ENCODE data around the gene PTPN23.
"Not testable (repeated sequence)": the region's sequence is repeated elsewhere in the genome, so short reads cannot be mapped to it uniquely, and the experiment has no call there.

The PTPN23 gene, protein sequence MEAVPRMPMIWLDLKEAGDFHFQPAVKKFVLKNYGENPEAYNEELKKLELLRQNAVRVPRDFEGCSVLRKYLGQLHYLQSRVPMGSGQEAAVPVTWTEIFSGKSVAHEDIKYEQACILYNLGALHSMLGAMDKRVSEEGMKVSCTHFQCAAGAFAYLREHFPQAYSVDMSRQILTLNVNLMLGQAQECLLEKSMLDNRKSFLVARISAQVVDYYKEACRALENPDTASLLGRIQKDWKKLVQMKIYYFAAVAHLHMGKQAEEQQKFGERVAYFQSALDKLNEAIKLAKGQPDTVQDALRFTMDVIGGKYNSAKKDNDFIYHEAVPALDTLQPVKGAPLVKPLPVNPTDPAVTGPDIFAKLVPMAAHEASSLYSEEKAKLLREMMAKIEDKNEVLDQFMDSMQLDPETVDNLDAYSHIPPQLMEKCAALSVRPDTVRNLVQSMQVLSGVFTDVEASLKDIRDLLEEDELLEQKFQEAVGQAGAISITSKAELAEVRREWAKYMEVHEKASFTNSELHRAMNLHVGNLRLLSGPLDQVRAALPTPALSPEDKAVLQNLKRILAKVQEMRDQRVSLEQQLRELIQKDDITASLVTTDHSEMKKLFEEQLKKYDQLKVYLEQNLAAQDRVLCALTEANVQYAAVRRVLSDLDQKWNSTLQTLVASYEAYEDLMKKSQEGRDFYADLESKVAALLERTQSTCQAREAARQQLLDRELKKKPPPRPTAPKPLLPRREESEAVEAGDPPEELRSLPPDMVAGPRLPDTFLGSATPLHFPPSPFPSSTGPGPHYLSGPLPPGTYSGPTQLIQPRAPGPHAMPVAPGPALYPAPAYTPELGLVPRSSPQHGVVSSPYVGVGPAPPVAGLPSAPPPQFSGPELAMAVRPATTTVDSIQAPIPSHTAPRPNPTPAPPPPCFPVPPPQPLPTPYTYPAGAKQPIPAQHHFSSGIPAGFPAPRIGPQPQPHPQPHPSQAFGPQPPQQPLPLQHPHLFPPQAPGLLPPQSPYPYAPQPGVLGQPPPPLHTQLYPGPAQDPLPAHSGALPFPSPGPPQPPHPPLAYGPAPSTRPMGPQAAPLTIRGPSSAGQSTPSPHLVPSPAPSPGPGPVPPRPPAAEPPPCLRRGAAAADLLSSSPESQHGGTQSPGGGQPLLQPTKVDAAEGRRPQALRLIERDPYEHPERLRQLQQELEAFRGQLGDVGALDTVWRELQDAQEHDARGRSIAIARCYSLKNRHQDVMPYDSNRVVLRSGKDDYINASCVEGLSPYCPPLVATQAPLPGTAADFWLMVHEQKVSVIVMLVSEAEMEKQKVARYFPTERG (N-terminal part only)
- total RNA-seq = 24.9 to 30.1 reads per million in 2 donors

DNA sequence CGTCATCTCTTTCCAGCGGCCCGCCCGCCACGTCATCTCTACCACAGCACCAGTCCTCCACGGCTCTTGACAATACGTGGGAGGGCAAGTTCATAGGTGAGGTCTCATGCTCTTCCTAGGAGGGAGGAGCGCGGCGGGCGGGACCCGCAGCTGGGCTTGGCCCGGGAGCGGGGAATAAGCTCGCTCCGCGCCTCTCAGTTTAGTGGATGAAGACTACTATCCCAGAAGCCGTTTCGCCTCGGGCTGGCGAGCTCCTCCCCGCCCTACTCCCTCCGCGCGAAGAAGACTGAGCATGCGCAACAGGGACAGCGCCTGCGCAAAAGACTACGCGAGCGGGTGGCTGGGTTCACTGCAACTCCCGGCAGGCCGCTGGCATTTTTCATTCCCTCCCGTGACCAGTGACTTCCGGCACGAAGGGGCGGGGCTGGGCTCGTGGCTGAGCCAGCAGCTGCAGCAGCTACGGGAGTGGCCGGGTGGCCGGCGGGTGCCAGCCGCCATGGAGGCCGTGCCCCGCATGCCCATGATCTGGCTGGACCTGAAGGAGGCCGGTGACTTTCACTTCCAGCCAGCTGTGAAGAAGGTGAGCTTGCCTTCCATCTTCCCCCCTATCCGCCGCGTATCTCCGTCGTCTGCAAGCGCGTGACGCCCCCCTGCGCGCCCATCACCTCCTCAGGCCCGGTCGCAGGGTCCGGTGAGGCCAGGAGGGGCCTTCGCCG lies at the start of gene PTPN23:
PTPN23 (plus strand) TSS at position 421 of the 716 bp plus-strand sequence; CDS start at position 497, 76 bp downstream.
- DNase-seq = peak; percentile 97

DNA sequence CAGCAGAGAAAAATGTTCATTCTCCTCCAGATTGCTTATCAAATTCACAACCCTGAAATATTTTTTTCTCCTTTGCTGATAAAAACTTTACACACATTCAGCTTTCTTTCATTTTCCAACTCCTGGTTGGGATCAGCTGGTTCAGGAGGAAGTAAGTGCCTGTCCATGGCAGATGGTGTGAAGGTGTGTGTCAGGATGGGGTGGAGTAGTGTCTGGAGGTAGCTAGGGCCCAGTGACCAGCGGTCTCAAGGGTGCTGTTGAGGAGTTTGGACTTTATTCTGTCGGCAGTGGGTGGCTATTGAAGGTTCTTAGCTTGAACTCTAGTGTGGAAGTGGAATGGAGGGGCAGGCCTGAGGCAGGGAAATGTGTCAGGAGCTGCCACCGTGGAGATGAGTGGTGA lies 46.9 kb upstream of the PTPN23 start:
- DNase-seq = no peak

DNA sequence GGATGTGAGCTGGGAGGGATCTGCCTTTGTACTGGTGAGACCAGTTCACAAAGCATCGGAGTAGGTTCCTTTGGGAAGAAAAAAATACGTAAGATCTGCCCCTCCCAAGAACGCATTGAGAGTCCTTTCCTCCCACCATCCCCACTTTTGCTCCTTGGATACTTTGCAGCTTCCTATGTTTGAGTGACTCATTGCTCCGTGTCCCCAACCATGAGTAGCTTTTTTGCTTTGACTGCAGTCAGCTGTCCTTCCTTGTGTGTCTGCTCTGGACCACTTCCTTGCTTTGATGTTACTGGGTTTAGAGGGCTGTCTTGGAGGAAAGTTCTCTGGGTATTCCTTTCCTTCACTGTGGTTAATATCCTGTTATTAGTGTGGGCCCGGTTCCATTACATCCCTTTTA lies 43.2 kb upstream of the PTPN23 start:
- no peak for DNase-seq

DNA sequence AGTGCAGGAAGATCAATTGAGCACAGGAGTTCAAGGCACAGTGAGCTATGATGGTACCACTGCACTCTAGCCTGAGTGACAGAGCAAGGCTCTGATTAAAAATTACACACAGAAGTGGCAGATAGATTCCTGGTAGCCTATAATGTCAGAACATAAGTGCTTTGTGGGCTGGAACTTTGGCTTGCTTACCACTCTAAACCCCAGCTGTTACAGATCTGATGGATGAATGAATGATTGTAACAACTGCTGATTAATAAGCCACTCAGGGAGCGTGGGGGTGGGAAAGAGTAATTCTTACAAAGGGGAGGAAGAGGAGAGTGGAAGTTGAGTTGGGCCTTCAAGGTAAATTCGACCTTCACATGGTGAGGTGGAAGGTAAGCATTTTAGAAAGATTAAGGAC lies 40.9 kb upstream of the PTPN23 start:
- DNase-seq = no peak

DNA sequence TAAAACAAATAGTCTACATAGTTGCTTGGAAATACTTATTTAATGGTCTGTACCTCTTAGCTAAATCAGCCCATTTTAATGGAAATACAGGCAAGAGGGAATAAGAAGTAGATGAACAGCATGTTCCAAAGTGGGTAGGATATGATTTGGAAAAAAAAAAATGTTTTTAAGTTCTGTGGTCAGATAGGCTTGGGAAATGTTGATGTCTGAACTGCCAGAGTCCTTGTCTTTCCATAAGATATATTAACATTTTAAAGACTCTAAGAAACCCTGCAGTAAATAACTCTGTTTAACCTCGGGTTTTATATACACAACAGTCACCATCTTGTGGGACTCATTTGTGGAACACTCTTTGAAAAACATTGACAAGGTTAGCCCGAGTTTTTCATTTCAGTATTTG lies 40.0 kb upstream of the PTPN23 start:
- no peak for DNase-seq

DNA sequence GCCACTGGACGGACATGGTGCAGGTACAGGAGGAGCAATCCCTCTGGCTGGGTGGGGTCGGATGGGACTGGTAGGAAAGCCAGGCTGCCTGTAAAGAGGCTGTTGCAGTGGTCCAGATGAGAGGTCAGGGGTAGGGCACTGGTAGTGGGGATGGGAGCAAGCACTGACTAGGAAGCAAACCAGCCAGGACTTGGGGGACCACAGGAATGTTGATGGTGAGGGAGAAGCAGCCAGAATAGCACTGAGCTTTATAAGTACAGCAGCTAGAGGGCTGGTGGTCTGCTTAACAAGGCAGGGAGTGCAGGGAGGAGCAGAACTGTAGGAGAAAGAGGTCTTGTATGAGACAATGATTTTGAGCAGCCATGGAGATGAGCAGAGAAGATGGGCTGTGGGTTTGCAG lies 38.7 kb upstream of the PTPN23 start:
- DNase-seq = no peak

DNA sequence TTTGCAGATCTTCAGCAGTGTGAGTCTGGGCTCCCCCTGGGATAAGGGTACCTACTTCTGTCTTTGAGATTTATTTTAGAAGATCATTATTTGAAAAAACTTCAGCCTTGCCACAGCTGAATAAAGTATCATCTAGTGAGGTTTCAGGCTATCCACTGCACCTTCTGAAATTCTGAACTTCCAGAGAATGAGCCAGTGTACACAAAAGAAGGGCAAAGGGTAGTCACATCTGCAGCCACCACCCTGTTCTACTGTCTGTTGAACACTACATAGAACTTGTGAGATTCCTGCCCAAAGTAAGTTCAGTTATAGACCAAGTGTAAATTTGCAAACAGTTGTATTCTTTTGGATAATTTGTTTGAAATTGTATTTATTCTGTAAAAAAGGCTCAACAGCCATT lies 38.0 kb upstream of the PTPN23 start:
- no peak for DNase-seq

DNA sequence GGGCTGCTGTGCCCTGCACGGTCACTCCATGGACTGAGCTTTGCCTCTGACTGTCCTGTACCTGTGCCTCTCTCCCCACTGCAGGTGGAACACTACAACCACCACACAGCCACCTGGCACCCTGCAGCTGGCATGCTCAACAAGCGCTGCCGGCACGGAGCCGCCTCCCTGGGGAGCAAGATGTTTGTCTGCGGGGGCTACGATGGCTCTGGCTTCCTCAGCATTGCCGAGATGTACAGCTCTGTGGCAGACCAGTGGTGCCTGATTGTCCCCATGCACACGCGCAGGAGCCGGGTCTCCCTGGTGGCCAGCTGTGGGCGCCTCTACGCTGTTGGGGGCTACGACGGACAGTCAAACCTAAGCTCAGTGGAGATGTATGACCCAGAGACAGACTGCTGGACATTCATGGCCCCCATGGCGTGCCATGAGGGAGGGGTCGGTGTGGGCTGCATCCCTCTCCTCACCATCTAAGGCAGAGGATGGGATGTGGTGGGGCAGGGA lies 37.3 kb upstream of the PTPN23 start:
- DNase-seq = no peak

DNA sequence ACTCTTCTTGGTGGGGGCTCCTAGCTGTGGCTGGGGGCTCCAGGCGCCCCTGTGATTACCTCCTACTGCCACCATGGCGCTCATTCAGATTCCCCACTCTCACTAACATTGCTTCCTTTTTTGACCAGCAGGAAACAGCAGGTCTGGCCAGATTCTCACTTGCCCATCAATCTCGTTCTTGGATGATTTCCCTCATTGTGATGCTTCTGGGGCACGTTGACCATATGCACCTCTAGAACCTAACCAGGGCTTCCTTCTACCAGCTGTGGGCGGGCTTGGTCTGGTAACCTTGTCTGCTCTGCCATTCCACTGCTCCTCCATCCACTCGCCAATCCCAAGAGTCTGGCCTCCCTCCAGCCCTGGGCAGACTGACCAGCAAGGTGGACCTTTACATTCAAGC lies 35.9 kb upstream of the PTPN23 start:
- no peak for DNase-seq

DNA sequence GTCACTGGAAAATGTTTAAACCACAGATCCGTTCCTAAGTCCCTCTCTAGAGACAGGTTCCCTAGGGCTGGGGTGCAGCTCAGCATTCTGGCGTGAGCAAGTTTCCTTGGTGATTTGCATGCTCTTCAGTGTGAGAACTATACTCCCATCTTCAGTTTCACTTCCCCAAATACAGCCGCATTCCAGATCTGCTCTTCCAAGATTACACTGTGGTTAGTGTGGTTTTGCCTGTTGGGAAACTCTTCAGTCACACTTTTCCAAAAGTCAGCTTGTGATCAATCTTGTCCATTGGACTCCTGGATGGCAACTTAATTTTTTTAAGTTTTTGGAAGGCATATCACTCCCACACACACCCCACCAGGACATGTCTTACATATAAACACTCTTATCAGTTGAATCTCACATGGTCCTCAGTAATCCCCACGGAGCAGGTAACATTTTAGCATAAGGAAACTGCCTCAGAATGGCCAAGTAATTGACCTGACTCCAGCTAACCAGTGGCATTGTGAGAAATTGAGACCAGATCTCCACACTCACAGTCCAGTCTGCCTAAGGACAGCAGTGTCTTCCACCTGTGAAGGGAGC lies 33.5 kb upstream of the PTPN23 start:
- no peak for DNase-seq

DNA sequence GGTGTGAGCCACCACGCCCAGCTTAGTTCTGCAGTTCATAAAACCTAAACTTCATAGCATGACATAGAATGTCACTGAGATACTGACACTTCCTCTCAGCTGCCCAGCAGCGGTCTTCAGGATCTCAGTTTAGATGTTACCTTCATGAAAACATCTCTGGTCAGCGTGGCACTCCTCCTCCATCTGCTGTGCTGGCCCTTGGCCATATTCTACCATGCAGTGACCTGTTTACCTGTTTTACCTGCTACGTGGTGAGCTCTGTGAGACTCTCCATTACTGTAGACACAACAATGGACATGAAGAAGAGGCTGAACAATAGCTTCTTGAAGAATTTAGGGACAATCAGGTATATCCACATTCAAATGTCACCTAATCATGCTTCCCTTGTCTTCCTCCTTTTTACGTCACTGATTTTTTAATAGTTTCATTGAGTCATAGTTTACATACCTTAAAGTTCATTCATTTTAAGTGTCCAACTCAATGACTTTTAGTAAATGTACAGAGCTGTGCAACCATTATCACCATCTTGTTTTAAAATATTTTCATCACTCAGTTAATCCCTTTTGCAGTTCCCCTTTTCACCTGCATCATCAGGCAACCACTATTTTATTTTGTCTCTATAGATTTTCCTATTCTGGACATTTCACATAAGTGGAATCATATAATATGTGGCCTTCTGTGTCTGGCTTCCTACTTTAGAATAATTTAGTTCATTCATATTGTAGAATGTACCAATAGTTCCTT lies 32.2 kb upstream of the PTPN23 start:
- no peak for DNase-seq

DNA sequence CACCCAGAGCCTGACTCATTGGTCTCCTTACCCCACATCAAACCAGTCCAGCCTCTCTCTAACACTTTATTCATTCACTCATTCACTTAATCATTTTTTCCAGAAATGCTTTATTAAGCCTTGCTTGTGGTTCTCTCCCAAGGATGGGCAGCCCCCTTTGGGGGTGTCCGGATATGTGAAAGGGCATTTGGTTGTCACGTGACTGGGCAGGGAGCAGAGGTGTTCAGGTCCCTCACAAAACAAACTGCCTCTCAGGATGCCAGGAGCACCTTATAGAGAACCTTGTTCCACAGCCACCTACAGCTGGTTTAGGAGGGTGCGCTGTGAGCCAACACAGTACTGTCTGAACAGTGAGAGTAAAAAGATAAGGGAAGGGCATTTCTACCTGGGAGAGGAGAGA lies 25.8 kb upstream of the PTPN23 start:
- no peak for DNase-seq

DNA sequence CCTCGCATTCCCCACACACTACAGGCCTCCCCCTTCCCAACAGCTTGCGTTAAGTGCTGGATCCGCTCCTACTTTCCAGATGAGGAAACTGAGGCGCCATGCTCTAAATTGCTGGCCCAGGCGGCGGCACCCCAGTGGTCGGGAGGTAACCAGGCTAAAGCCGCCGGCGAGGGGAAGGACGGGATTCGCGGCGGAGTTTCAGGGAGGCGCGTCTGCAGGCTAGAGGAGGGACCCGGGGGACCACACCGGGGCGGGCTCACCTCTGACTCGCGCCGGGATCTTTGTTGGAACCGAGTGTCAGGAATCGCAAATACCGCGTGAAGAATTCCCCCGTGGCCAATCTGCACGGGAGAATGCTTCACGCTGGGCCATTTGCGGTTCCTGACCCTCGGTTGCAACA lies 24.6 kb upstream of the PTPN23 start:
- no peak for DNase-seq

DNA sequence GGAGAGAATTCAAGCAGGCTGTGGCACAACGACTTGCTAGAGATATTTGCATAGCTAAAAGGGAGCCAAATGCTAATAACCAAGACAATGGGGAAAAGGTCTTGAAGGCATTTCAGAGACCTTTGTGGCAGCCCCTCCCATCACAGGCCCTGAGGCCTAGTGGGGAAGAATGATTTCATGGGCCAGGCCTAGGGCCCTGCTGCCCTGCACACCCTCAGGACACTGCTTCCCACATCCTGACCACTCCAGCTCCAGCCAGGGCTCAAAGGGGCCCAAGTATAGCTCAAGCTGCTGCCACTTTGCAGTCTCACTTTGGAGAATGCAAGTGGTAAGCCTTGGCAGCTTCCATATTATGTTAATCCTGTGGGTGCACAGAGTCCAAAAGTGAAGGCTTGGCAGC lies 21.5 kb upstream of the PTPN23 start:
- no peak for DNase-seq

DNA sequence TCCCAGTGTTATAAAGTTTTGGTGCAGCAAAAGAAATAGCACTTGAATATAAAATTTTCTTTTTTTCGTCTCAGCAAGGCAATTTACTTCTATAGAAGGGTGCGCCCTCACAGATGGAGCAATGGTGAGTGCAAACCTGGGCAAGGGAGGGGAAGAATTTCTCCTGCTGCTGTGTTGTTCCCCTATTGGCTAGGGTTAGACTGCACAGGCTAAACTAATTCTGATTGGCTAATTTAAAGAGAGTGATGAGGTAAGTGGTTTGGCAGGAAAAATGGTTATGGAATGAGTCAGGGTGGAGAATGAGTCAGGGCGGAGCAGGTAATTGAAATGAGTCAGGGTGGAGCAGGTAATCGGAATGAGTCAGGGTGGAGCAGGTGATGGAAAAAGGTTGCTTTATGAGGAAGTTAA lies 20.7 kb upstream of the PTPN23 start:
- DNase-seq = not testable (repeated sequence)

DNA sequence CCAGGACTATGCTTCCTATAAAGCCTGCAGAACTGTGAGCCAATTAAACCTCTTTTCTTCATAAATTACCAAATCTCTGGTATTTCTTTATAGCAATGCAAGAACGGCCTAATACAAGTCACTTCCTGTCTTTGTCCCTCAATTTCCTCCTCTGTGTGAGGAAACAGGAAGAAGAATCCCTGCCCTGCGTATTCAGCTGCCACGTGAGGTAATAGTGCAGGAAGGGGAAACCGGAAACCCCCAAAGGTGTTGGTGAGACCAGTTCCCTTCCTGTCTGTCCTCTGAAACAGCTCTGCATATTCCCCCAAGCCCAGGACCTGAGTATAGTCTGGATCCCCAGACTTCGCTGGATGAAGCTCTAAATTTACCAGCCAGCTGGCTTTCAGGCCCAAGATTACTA lies 18.1 kb upstream of the PTPN23 start:
- DNase-seq = no peak

DNA sequence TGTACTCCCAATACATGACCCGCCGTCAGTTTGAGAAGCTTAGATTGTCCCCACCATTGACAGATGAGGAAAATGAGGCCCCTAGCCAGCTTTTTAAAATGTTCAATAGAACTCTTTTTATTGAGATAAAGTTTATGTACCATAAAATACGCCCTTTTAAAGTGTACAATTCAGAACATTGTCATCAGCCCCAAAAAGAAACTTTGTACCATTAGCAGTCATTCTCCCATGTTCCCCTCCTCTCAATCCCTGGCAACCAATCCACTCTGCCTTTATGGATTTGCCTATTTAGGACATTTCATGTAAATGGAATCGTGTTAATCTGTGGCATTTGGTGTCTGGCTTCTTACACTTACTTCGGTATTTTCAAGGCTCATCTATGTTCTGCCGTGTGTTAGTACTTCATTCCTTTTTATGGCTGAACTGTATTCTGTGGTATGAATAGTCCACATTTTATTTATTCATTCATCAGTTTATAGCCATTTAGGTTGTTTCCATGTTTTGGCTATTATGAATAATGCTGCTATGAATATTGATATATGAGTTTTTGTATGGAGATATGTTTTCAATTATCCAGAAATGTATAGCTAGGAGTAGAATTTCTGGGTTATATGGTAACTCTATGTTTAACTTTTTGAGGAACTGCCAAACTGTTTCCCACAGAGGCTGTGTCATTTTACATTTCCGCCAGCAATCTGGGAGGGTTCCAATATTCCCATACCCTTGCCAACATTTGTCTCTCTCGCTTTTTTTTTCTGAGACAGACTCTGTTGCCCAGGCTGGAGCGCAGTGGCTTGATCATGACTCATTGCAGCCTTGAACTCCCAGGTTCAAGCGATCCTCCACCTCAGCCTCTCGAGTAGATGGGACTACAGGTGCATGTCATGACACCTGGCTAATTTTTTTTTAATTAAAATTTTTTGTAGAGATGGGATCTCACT lies 15.3 kb upstream of the PTPN23 start:
- no peak for DNase-seq

DNA sequence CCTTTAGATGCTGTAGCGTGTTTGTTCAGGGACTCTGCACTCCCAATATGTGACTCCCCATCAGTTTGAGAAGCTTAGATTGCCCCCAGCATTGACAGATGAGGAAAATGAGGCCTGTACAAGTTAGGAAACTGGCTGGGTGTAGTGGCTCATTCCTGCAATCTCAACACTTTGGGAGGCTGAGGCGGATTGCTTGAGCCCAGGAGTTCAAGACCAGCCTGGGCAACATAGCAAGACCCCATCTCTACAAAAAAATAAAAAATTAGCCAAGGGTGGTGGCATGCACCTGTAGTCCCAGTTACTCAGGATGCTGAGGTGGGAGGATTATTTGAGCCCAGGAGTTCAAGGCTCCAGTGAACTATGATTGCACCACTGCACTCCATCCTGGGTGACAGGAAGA lies 14.0 kb upstream of the PTPN23 start:
- no peak for DNase-seq

DNA sequence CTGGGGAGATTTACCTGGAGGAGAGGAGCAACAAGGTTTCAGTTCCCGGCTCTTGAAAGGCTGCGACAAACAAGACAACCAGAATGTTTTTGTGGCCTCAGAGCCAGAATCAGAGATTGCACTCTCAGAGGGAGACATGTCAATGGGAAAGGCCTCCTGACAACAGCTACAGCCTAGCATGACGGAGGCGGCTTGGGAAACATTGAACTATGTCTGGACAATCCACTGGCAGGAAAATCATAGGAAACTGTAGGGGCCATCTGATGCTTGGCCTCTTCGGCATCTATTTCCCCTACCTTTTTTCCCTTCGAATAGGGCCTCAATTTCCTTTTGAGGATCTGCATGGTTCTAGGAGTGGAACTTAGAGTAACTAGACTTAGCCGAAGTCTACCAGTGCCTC lies 13.2 kb upstream of the PTPN23 start:
- DNase-seq = no peak

DNA sequence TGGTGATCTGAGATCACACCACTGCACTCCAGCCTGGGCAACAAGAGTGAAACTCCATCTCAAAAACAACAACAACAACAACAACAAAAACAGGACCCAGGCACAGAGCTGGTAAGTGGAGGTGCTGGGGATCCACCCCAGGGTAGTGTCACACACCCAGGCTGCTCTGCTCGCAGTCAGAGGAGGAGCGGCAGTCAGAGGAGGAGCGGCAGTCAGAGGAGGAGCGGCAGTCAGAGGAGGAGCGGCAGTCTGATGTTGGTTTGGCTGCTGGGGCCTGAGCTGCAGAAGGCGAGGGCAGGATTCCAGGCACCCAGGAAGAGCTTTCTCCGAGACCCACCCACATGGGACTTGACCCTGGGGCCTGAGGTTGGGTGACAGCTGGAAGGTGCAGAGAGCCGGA lies 10.8 kb upstream of the PTPN23 start:
- DNase-seq = not testable (repeated sequence)

Measured in T-helper 9 cell (primary cell).